KMS-11 (cell line): ENCODE measurements around the gene SPECC1.
"Not testable (repeated sequence)": the region's sequence is repeated elsewhere in the genome, so short reads cannot be mapped to it uniquely, and the experiment has no call there.

Source experiments
- H2AFZ ChIP-seq: fragments of 200-600 bp; sonication (generic); 2 replicates; pipeline ENCODE4 v1.6.1; 2016; ENCODE audit warnings: antibody characterized with exemption, mixed run types, low read depth
- H3K27ac ChIP-seq: fragments of 200-600 bp; sonication (generic); 2 replicates; pipeline ENCODE4 v1.6.1; 2016; ENCODE audit warnings: mild to moderate bottlenecking, mixed run types
- H3K27me3 ChIP-seq: fragments of 200-600 bp; sonication (generic); 2 replicates; pipeline ENCODE4 v1.6.1; 2017; ENCODE audit warnings: mild to moderate bottlenecking, low read depth, mixed run types, moderate library complexity; ENCODE audit not compliant: insufficient read depth
- H3K36me3 ChIP-seq: fragments of 200-600 bp; sonication (generic); 2 replicates; pipeline ENCODE4 v1.6.1; 2017; ENCODE audit warnings: mild to moderate bottlenecking, mixed run types; ENCODE audit not compliant: insufficient read depth
- H3K4me1 ChIP-seq: fragments of 200-600 bp; sonication (generic); 2 replicates; pipeline ENCODE4 v1.6.1; 2016; ENCODE audit warnings: mild to moderate bottlenecking, low read depth, mixed run types; ENCODE audit not compliant: poor library complexity, severe bottlenecking
- H3K4me2 ChIP-seq: fragments of 200-600 bp; sonication (generic); 2 replicates; pipeline ENCODE4 v1.7.0; 2016; ENCODE audit warnings: mild to moderate bottlenecking, mixed run types
- H3K4me3 ChIP-seq: fragments of 200-600 bp; sonication (generic); IDR thresholded peaks from 2 replicates; pipeline ENCODE4 v1.6.1; 2017; ENCODE audit warnings: low read depth, low read length, mixed read lengths; ENCODE audit not compliant: insufficient read depth
- H3K79me2 ChIP-seq: fragments of 200-600 bp; sonication (generic); 2 replicates; pipeline ENCODE4 v1.6.1; 2016; ENCODE audit warnings: low read depth, mixed run types; ENCODE audit not compliant: insufficient read depth
- H3K9ac ChIP-seq: fragments of 200-600 bp; sonication (generic); 2 replicates; pipeline ENCODE4 v1.6.1; 2016; ENCODE audit warnings: mild to moderate bottlenecking, mixed run types
- H4K20me1 ChIP-seq: fragments of 200-600 bp; sonication (generic); 2 replicates; pipeline ENCODE4 v1.6.1; 2016; ENCODE audit warnings: mild to moderate bottlenecking, mixed run types; ENCODE audit not compliant: insufficient read depth
- CTCF ChIP-seq: fragments of 200-600 bp; sonication (generic); conservative IDR thresholded peaks from 2 replicates; pipeline ENCODE4 v1.6.1; 2017; ENCODE audit warnings: low read depth, mild to moderate bottlenecking, antibody characterized with exemption, low read length, moderate library complexity, mixed read lengths

The SPECC1 gene

GRCh38 chr17:20158580-20158979 is 149.4 kb downstream of the SPECC1 start:
- no peaks in the 10 kb centered on the region for H4K20me1 ChIP-seq
- H3K27ac ChIP-seq, result no peak overlapping the region
- H3K27me3 ChIP-seq, result no peaks in the 10 kb centered on the region
- H3K79me2 ChIP-seq, result no peaks in the 10 kb centered on the region
- H3K9ac ChIP-seq, result no peak overlapping the region
- TF ChIP-seq CTCF, result no peak
- no peak overlapping the region for H3K4me2 ChIP-seq
- H3K4me1 ChIP-seq, result peaks cover 11% of the 10 kb centered on the region
- H3K4me3 ChIP-seq, result no peak overlapping the region
- no peaks in the 10 kb centered on the region for H3K36me3 ChIP-seq
- H2AFZ ChIP-seq, result no peak overlapping the region

- Histone ChIP-seq H3K4me3 (no peak overlapping the region), H3K4me2 (no peak overlapping the region), H3K27me3 (no peaks in the 10 kb centered on the region), H4K20me1 (no peaks in the 10 kb centered on the region), H2AFZ (no peak overlapping the region), H3K36me3 (no peaks in the 10 kb centered on the region), H3K4me1 (peaks cover 8% of the 10 kb centered on the region), H3K9ac (no peak overlapping the region), H3K79me2 (no peaks in the 10 kb centered on the region), H3K27ac (no peak overlapping the region)
- no peak for TF ChIP-seq CTCF
Measured at GRCh38 chr17:20159406-20160069, 150.4 kb downstream of the SPECC1 start.

- H3K4me2 ChIP-seq, H2AFZ ChIP-seq, H3K27ac ChIP-seq, H3K4me3 ChIP-seq, H4K20me1 ChIP-seq, H3K79me2 ChIP-seq, H3K9ac ChIP-seq, H3K27me3 ChIP-seq, H3K4me1 ChIP-seq, H3K36me3 ChIP-seq: not testable (repeated sequence)
Measured at GRCh38 chr17:20165516-20165915, 156.4 kb downstream of the SPECC1 start.

- Histone ChIP-seq H3K79me2 (no peaks in the 10 kb centered on the region), H3K27me3 (no peaks in the 10 kb centered on the region), H2AFZ (no peak overlapping the region)
Measured at GRCh38 chr17:20170085-20170484, 160.9 kb downstream of the SPECC1 start.

More at GRCh38 chr17:20170085-20170484, 160.9 kb downstream of the SPECC1 start:
- Histone ChIP-seq H3K9ac (no peak overlapping the region), H4K20me1 (no peaks in the 10 kb centered on the region), H3K27ac (no peak overlapping the region), H3K4me3 (no peak overlapping the region), H3K4me2 (no peak overlapping the region), H3K4me1 (peaks cover 4% of the 10 kb centered on the region), H3K36me3 (no peaks in the 10 kb centered on the region)
- no peak for TF ChIP-seq CTCF
